Measurements from ENCODE around the gene BPIFB2. TPM values are rescaled to one million over a fixed set of nuclear protein-coding genes. Genes with fewer than 3 reads are reported as not detected.

BPIFB2 gene
- total and polyA plus RNA-seq, 2 donors (not counting 3 experiments of a cell fraction or from before 2014, with no cell fraction given) = not detected

GRCh38 chr20:32993496-32994050 is 13.9 kb upstream of the BPIFB2 start:
- no peak for DNase-seq (ENCODE audit: low read depth, low spot score)
- Histone ChIP-seq H3K27me3 (ENCODE audit: control insufficient read depth in 2 of 2, insufficient read depth in 2 of 2, low read length in 2 of 2) (peaks cover 2 to 4% of the 10 kb centered on the region in 2 experiments), H3K9me3 (replicated peaks; ENCODE audit: control insufficient read depth, insufficient read depth, low read length) (no peaks in the 10 kb centered on the region), H3K9me1 (replicated peaks; ENCODE audit: control insufficient read depth, extremely low read depth, insufficient read depth, low read length) (no peaks in the 10 kb centered on the region), H3K4me2 (ENCODE audit: insufficient read depth, low read length) (no peak overlapping the region), H2AFZ (ENCODE audit: low read depth, low read length) (no peak overlapping the region), H4K20me1 (replicated peaks; ENCODE audit: control insufficient read depth, extremely low read depth, insufficient read depth, low read length) (no peaks in the 10 kb centered on the region), H3K4me3 (replicated peaks in 1 of 3; ENCODE audit: insufficient read depth in 1 of 3, low read depth in 1 of 3, low read length in 3 of 3) (no peak overlapping the region), H3K79me2 (ENCODE audit: control insufficient read depth, insufficient read depth, low read length) (no peaks in the 10 kb centered on the region), H3K9ac (replicated peaks; ENCODE audit: extremely low read depth, insufficient read depth, low read length) (no peak overlapping the region), H3K36me3 (ENCODE audit: control insufficient read depth in 2 of 2, extremely low read depth in 1 of 2, insufficient read depth in 2 of 2, low read length in 2 of 2) (no peaks in the 10 kb centered on the region), H3K27ac (ENCODE audit: insufficient read depth, low read depth, low read length) (no peak overlapping the region), H3K4me1 (ENCODE audit: control insufficient read depth, extremely low read depth, insufficient read depth, low read length) (no peaks in the 10 kb centered on the region)
- ChIA-PET CTCF (interaction anchor here (0.9 to 1.1 kb wide), 2 partner anchors 9 to 23 kb away, joined by 3 read pairs; no protein-coding TSS in a partner anchor), POLR2A (no interaction called here)
- intact Hi-C loops (cut with micrococcal nuclease) (no loop called here), dilution Hi-C loops (cut with MboI; ENCODE audit: extremely low pct_ligation_motif_present, low sequenced_read_pairs) (no loop called here)
- no peak for FAIRE-seq
- BruUV-seq (replicated peaks) = no TSS peak
- TF ChIP-seq POLR2AphosphoS5 (IDR thresholded peaks at IDR 0.05; ENCODE audit: insufficient read depth, low read depth, low read length) (no peak), MYC (IDR thresholded peaks at IDR 0.05; ENCODE audit: low read depth, low read length) (no peak), EZH2 (IDR thresholded peaks at IDR 0.05; ENCODE audit: borderline replicate concordance, low read depth, low read length, severe bottlenecking) (no peak), MAX (IDR thresholded peaks at IDR 0.05; ENCODE audit: insufficient read depth, insufficient read length) (no peak), JUN (IDR thresholded peaks at IDR 0.05; ENCODE audit: borderline replicate concordance, insufficient read depth, insufficient read length, low read depth) (no peak), POLR2A (IDR thresholded peaks at IDR 0.05; ENCODE audit: low read depth, low read length) (no peak)

GRCh38 chr20:32995802-32996201 is 11.7 kb upstream of the BPIFB2 start:
- Histone ChIP-seq H3K4me1 (ENCODE audit: control insufficient read depth, extremely low read depth, insufficient read depth, low read length) (no peaks in the 10 kb centered on the region), H3K79me2 (ENCODE audit: control insufficient read depth, insufficient read depth, low read length) (no peaks in the 10 kb centered on the region), H3K9ac (replicated peaks; ENCODE audit: extremely low read depth, insufficient read depth, low read length) (no peak overlapping the region), H3K36me3 (ENCODE audit: control insufficient read depth in 2 of 2, extremely low read depth in 1 of 2, insufficient read depth in 2 of 2, low read length in 2 of 2) (no peaks in the 10 kb centered on the region), H3K9me1 (replicated peaks; ENCODE audit: control insufficient read depth, extremely low read depth, insufficient read depth, low read length) (no peaks in the 10 kb centered on the region), H3K4me3 (replicated peaks in 1 of 3; ENCODE audit: insufficient read depth in 1 of 3, low read depth in 1 of 3, low read length in 3 of 3) (no peak overlapping the region), H3K27ac (ENCODE audit: insufficient read depth, low read depth, low read length) (no peak overlapping the region), H4K20me1 (replicated peaks; ENCODE audit: control insufficient read depth, extremely low read depth, insufficient read depth, low read length) (no peaks in the 10 kb centered on the region), H3K4me2 (ENCODE audit: insufficient read depth, low read length) (no peak overlapping the region), H3K9me3 (replicated peaks; ENCODE audit: control insufficient read depth, insufficient read depth, low read length) (no peaks in the 10 kb centered on the region), H2AFZ (ENCODE audit: low read depth, low read length) (no peak overlapping the region), H3K27me3 (ENCODE audit: control insufficient read depth in 2 of 2, insufficient read depth in 2 of 2, low read length in 2 of 2) (peaks cover 2 to 4% of the 10 kb centered on the region in 2 experiments)
- no TSS peak for BruUV-seq (replicated peaks)
- intact Hi-C loops (cut with micrococcal nuclease) = no loop called here
- TF ChIP-seq MYC (IDR thresholded peaks at IDR 0.05; ENCODE audit: low read depth, low read length) (no peak), POLR2A (IDR thresholded peaks at IDR 0.05; ENCODE audit: low read depth, low read length) (no peak), GATA2 (IDR thresholded peaks at IDR 0.05; ENCODE audit: insufficient read depth, insufficient read length, low read depth, low read length) (no peak), POLR2AphosphoS5 (IDR thresholded peaks at IDR 0.05; ENCODE audit: insufficient read depth, low read depth, low read length) (no peak), CTCF (IDR thresholded peaks at IDR 0.05; ENCODE audit: extremely low read depth in 1 of 2, insufficient read depth in 1 of 2, low read depth in 1 of 2, low read length in 2 of 2) (peak in 1 of 2 donors; percentile 8), FOS (IDR thresholded peaks at IDR 0.05; ENCODE audit: borderline replicate concordance, insufficient read depth, low read length) (no peak)
- FAIRE-seq (no peak), DNase-seq (ENCODE audit: low read depth, low spot score) (no peak)
- ChIA-PET CTCF (interaction anchor here (0.7 to 1.5 kb wide), 3 partner anchors 9 to 216 kb away, joined by 4 to 9 read pairs (median 4); partner anchors contain the start of gene SUN5), POLR2A (no interaction called here)
- dilution Hi-C loops (cut with MboI; ENCODE audit: extremely low pct_ligation_motif_present, low sequenced_read_pairs) = no loop called here

All from endothelial cell of umbilical vein (primary cell).